ENCODE measurements around the gene PARD3. TPM values are rescaled to one million over a fixed set of nuclear protein-coding genes. Genes with fewer than 3 reads are reported as not detected.

PARD3 gene
- total RNA-seq, 4 donors from 2014 or later, result 115 to 226 (median 141) TPM

- 86% methylated on average over 7 of the region's 7 CpGs for WGBS
- no peaks in the 10 kb centered on the region for H3K9me3 ChIP-seq
- TF ChIP-seq POLR2AphosphoS5 (IDR thresholded peaks at IDR 0.05), result no peak
- TF ChIP-seq EP300 (IDR thresholded peaks at IDR 0.05), result no peak
- H3K4me3 ChIP-seq, result no peak overlapping the region
- no peak for DNase-seq (ENCODE audit: low spot score in 2 of 2)
- H3K4me1 ChIP-seq, result peaks cover 53% of the 10 kb centered on the region
- no peaks in the 10 kb centered on the region for H3K36me3 ChIP-seq
- H3K27me3 ChIP-seq, result no peaks in the 10 kb centered on the region
- no peak overlapping the region for H3K27ac ChIP-seq
Measured at GRCh38 chr10:34730726-34731125, 84.4 kb downstream of the PARD3 start.

GRCh38 chr10:34729619-34730018, 85.5 kb downstream of the PARD3 start:
- WGBS, result 59% methylated on average over 5 of the region's 5 CpGs
- no peaks in the 10 kb centered on the region for H3K36me3 ChIP-seq
- H3K27me3 ChIP-seq, result no peaks in the 10 kb centered on the region
- no peak for TF ChIP-seq EP300 (IDR thresholded peaks at IDR 0.05)
- no peak for TF ChIP-seq POLR2A (IDR thresholded peaks at IDR 0.05)
- TF ChIP-seq POLR2AphosphoS5 (IDR thresholded peaks at IDR 0.05), result no peak
- TF ChIP-seq CTCF (IDR thresholded peaks at IDR 0.05), result no peak
- no peak for DNase-seq (ENCODE audit: low spot score in 2 of 2)
- H3K27ac ChIP-seq, result no peak overlapping the region
- H3K4me1 ChIP-seq, result peaks cover 53% of the 10 kb centered on the region
- H3K4me3 ChIP-seq, result no peak overlapping the region
- no peaks in the 10 kb centered on the region for H3K9me3 ChIP-seq

- H3K4me1 ChIP-seq, result peaks cover 61% of the 10 kb centered on the region
- 76% methylated on average over 1 of the region's 1 CpG for WGBS
- DNase-seq (ENCODE audit: low spot score in 2 of 2), result no peak
- TF ChIP-seq EP300 (IDR thresholded peaks at IDR 0.05) (no peak), POLR2A (IDR thresholded peaks at IDR 0.05) (no peak), POLR2AphosphoS5 (IDR thresholded peaks at IDR 0.05) (no peak), CTCF (IDR thresholded peaks at IDR 0.05) (no peak)
- H3K27ac ChIP-seq, result no peak overlapping the region
- H3K9me3 ChIP-seq, result no peaks in the 10 kb centered on the region
- H3K36me3 ChIP-seq, result no peaks in the 10 kb centered on the region
- no peak overlapping the region for H3K4me3 ChIP-seq
- no peaks in the 10 kb centered on the region for H3K27me3 ChIP-seq
Measured at GRCh38 chr10:34728361-34728760, 86.7 kb downstream of the PARD3 start.

- no peaks in the 10 kb centered on the region for H3K36me3 ChIP-seq
- 65% methylated on average over 9 of the region's 9 CpGs for WGBS
- TF ChIP-seq CTCF (IDR thresholded peaks at IDR 0.05), result no peak
- no peak for DNase-seq (ENCODE audit: low spot score in 2 of 2)
- H3K27ac ChIP-seq, result no peak overlapping the region
- H3K9me3 ChIP-seq, result no peaks in the 10 kb centered on the region
- no peaks in the 10 kb centered on the region for H3K27me3 ChIP-seq
- H3K4me3 ChIP-seq, result no peak overlapping the region
- H3K4me1 ChIP-seq, result peaks cover 65% of the 10 kb centered on the region
Measured at GRCh38 chr10:34727595-34728033, 87.5 kb downstream of the PARD3 start.

GRCh38 chr10:34726862-34727261, 88.2 kb downstream of the PARD3 start:
- Histone ChIP-seq H3K36me3 (no peaks in the 10 kb centered on the region), H3K27ac (peak overlapping the region; percentile 27), H3K4me3 (no peak overlapping the region), H3K4me1 (peaks cover 63% of the 10 kb centered on the region), H3K27me3 (no peaks in the 10 kb centered on the region), H3K9me3 (no peaks in the 10 kb centered on the region)
- DNase-seq (ENCODE audit: low spot score in 2 of 2), result no peak
- TF ChIP-seq EP300 (IDR thresholded peaks at IDR 0.05) (no peak), POLR2AphosphoS5 (IDR thresholded peaks at IDR 0.05) (no peak), POLR2A (IDR thresholded peaks at IDR 0.05) (no peak), CTCF (IDR thresholded peaks at IDR 0.05) (no peak)

GRCh38 chr10:34723750-34724149, 91.3 kb downstream of the PARD3 start:
- TF ChIP-seq CTCF (IDR thresholded peaks at IDR 0.05) (peak in 1 of 2 donors; percentile 40), POLR2AphosphoS5 (IDR thresholded peaks at IDR 0.05) (no peak)
- H3K27ac ChIP-seq, result no peak overlapping the region
- no peaks in the 10 kb centered on the region for H3K9me3 ChIP-seq
- DNase-seq (ENCODE audit: low spot score in 2 of 2), result no peak
- peak overlapping the region; percentile 31 for H3K4me3 ChIP-seq
- no peaks in the 10 kb centered on the region for H3K27me3 ChIP-seq
- no peaks in the 10 kb centered on the region for H3K36me3 ChIP-seq
- peaks cover 64% of the 10 kb centered on the region for H3K4me1 ChIP-seq
- WGBS, result 36% methylated on average over 10 of the region's 10 CpGs
